Measurements from ENCODE around the gene EFCAB6. TPM values are rescaled to one million over a fixed set of nuclear protein-coding genes. Genes with fewer than 3 reads are reported as not detected.

The EFCAB6 gene
- total and polyA plus RNA-seq, 2 of the 4 experiments (the other 2 are of a cell fraction) = 0.44 to 1.1 TPM

DNA sequence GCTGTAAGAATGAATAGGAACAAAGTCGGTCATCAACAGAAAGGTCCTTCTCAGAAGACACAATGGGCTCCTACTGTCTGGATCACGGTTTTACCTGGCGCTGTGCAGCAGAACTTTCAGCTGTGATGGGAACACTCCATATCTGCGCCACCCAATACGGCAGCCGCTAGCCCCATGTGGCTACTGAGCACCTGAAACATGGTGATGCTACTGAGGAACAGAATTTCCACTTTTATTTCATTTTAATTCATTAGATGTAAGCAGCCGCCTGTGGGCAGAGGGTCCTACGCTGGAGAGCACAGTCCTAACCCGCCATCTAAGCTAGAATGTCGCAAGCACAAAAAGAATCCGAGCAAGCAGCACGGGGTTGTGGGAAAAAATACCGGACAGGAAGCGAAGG is 47.5 kb upstream of the EFCAB6 start:
- Histone ChIP-seq H2AK5ac (ENCODE audit: low read depth, low read length) (no peak overlapping the region), H3K4ac (ENCODE audit: low read depth, low read length) (no peak overlapping the region), H2BK15ac (ENCODE audit: low read depth, low read length) (no peak overlapping the region), H3K23ac (ENCODE audit: low read depth, low read length) (no peak overlapping the region), H2BK120ac (ENCODE audit: low read depth, low read length) (no peak overlapping the region), H3K9ac (ENCODE audit: low read depth, low read length) (no peak overlapping the region), H3K36me3 (ENCODE audit: control insufficient read depth, insufficient read depth, low read length) (no peaks in the 10 kb centered on the region), H3K9me1 (ENCODE audit: insufficient read depth, low read length) (no peaks in the 10 kb centered on the region), H3K9me3 (ENCODE audit: control insufficient read depth, insufficient read depth, low read length) (no peaks in the 10 kb centered on the region), H2BK5ac (ENCODE audit: low read depth, low read length, poor library complexity, severe bottlenecking) (no peak overlapping the region), H3K56ac (ENCODE audit: extremely low read depth, insufficient read depth, low read length) (no peak overlapping the region), H2BK20ac (ENCODE audit: low read depth, low read length) (no peak overlapping the region), H2AFZ (replicated peaks; ENCODE audit: low read length, poor library complexity) (no peak overlapping the region), H3K79me1 (ENCODE audit: low read depth in 1 of 2, low read length in 2 of 2) (peaks cover 0 to 4% of the 10 kb centered on the region in 2 experiments; a peak in 2 of 4 replicates), H3K18ac (ENCODE audit: low read depth, low read length) (no peak overlapping the region), H2AK9ac (replicated peaks; ENCODE audit: low read depth, low read length, poor library complexity) (no peak overlapping the region), H4K8ac (ENCODE audit: low read depth in 2 of 2, low read length in 2 of 2) (no peak overlapping the region), H4K91ac (ENCODE audit: insufficient read depth, low read depth, low read length) (no peak overlapping the region), H4K5ac (ENCODE audit: low read depth, low read length) (no peak overlapping the region), H3K27ac (ENCODE audit: insufficient read depth, low read length) (no peak overlapping the region), H3K4me1 (ENCODE audit: control insufficient read depth, insufficient read depth, low read length) (no peaks in the 10 kb centered on the region), H3K14ac (replicated peaks; ENCODE audit: low read depth, low read length) (no peak overlapping the region), H3K27me3 (ENCODE audit: control insufficient read depth, insufficient read depth, low read length) (peaks cover 6% of the 10 kb centered on the region), H4K20me1 (ENCODE audit: insufficient read depth, low read length) (no peaks in the 10 kb centered on the region; the same call in 1 of the 2 replicates), H3K4me2 (ENCODE audit: low read depth, low read length) (no peak overlapping the region), H3K4me3 (ENCODE audit: insufficient read depth, low read depth, low read length) (no peak overlapping the region)
- DNase-seq (no peak), ATAC-seq (ENCODE audit: low read depth) (no peak)
- ChIA-PET POLR2A (ENCODE audit: unreplicated experiment) (no interaction called here), CTCF (no interaction called here)
- dilution Hi-C loops (cut with HindIII; ENCODE audit: low sequenced_read_pairs, unreplicated experiment) = no loop called here
- in situ Hi-C loops (cut with MboI; ENCODE audit: low sequenced_read_pairs) = no loop called here
- BruUV-seq (replicated peaks) = no TSS peak
- 100% methylated on average over 1 of the region's 14 CpGs; no CpG with 5 or more reads in 1 of the 2 experiments for WGBS, 2 experiments (ENCODE audit: extremely low coverage in 2 of 2, insufficient read length in 1 of 2)
- intact Hi-C loops (cut with micrococcal nuclease) = no loop called here
- no peak for TF ChIP-seq POLR2A (IDR thresholded peaks at IDR 0.05; ENCODE audit: low read depth, low read length)
- no peak for TF ChIP-seq RFX5 (IDR thresholded peaks at IDR 0.05; ENCODE audit: low read depth, low read length)
- TF ChIP-seq, protein P1, sequence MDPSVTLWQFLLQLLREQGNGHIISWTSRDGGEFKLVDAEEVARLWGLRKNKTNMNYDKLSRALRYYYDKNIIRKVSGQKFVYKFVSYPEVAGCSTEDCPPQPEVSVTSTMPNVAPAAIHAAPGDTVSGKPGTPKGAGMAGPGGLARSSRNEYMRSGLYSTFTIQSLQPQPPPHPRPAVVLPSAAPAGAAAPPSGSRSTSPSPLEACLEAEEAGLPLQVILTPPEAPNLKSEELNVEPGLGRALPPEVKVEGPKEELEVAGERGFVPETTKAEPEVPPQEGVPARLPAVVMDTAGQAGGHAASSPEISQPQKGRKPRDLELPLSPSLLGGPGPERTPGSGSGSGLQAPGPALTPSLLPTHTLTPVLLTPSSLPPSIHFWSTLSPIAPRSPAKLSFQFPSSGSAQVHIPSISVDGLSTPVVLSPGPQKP (IDR thresholded peaks at IDR 0.05; ENCODE audit: borderline replicate concordance, low read depth, low read length) = no peak
- no peak for TF ChIP-seq MAFK (IDR thresholded peaks at IDR 0.05; ENCODE audit: low read depth, low read length)
- TF ChIP-seq MXI1 (IDR thresholded peaks at IDR 0.05; ENCODE audit: borderline replicate concordance, low read depth, low read length) = no peak
- no peak for TF ChIP-seq CHD1 (IDR thresholded peaks at IDR 0.05; ENCODE audit: low read depth, low read length)
